HG02588 (cell line): ENCODE results near the gene ARHGEF39.

Source experiments
- ATAC-seq: cut with Tn5 transposase; IDR thresholded peaks from one replicate; pipeline ENCODE4 v1.9.1; 2021; ENCODE audit warnings: mild to moderate bottlenecking, moderate library complexity; ENCODE audit not compliant: unreplicated experiment

The ARHGEF39 gene

GRCh38 chr9:35691757-35692301 is 26.8 kb upstream of the ARHGEF39 start:
- no peak for ATAC-seq

- ATAC-seq, result no peak
Observed at GRCh38 chr9:35691334-35691650, 26.3 kb upstream of the ARHGEF39 start.

GRCh38 chr9:35690614-35691333 is 25.8 kb upstream of the ARHGEF39 start:
- ATAC-seq, result no peak

- ATAC-seq, result no peak
Observed at GRCh38 chr9:35690294-35690613, 25.3 kb upstream of the ARHGEF39 start.

GRCh38 chr9:35689542-35690293 is 24.7 kb upstream of the ARHGEF39 start, which contains the start of gene TPM2:
TPM2 (minus strand) TSS chr9:35689925; CDS start chr9:35689817, 108 bp downstream.
- ATAC-seq, result no peak

GRCh38 chr9:35688558-35689541 is 23.9 kb upstream of the ARHGEF39 start:
- ATAC-seq, result no peak

- ATAC-seq, result no peak
Observed at GRCh38 chr9:35687972-35688557, 23.1 kb upstream of the ARHGEF39 start.

GRCh38 chr9:35687306-35687705 is 22.3 kb upstream of the ARHGEF39 start:
- ATAC-seq, result no peak

- no peak for ATAC-seq
Observed at GRCh38 chr9:35686222-35687203, 21.5 kb upstream of the ARHGEF39 start.

GRCh38 chr9:35685506-35685905 is 20.5 kb upstream of the ARHGEF39 start:
- no peak for ATAC-seq

GRCh38 chr9:35684921-35685320 is 19.9 kb upstream of the ARHGEF39 start:
- no peak for ATAC-seq

GRCh38 chr9:35683323-35683722 is 18.3 kb upstream of the ARHGEF39 start:
- ATAC-seq, result no peak

GRCh38 chr9:35682520-35683315 is 17.7 kb upstream of the ARHGEF39 start:
- ATAC-seq, result no peak

- no peak for ATAC-seq
Observed at GRCh38 chr9:35682051-35682450, 17.1 kb upstream of the ARHGEF39 start.

GRCh38 chr9:35681341-35682002 is 16.5 kb upstream of the ARHGEF39 start:
- ATAC-seq, result no peak

GRCh38 chr9:35680331-35681105 is 15.5 kb upstream of the ARHGEF39 start:
- no peak for ATAC-seq

GRCh38 chr9:35679766-35680330 is 14.9 kb upstream of the ARHGEF39 start:
- ATAC-seq, result no peak
